SK-N-SH (cell line): ENCODE measurements around the gene XXYLT1.

ENCODE experiments used
- EP300 ChIP-seq, 2 experiments: IDR thresholded peaks; 2 replicates each; pipeline versions ENCODE4 v1.4.0 to v1.6.1; 2012; ENCODE audit warnings: borderline replicate concordance in 1 of 2, low read depth in 1 of 2, low read length in 1 of 2
- FOXJ3 ChIP-seq: sonication (generic); formaldehyde crosslinking; IDR thresholded peaks from 2 replicates; pipeline ENCODE4 v1.5.1; 2020; ENCODE audit warnings: mild to moderate bottlenecking, missing genetic modification reagents
- GATA2 ChIP-seq: sonication (generic); formaldehyde crosslinking; IDR thresholded peaks from 2 replicates; pipeline ENCODE4 v1.5.0; 2020; ENCODE audit warnings: mild to moderate bottlenecking, missing genetic modification reagents
- MEF2A ChIP-seq: IDR thresholded peaks from 2 replicates; pipeline ENCODE4 v1.4.0; 2012; ENCODE audit warnings: low read depth, borderline replicate concordance
- NRF1 ChIP-seq: IDR thresholded peaks from 2 replicates; pipeline ENCODE4 v1.6.1; 2012; ENCODE audit warnings: low read depth, mild to moderate bottlenecking, low read length
- POLR2AphosphoS5 ChIP-seq: IDR thresholded peaks from 2 replicates; pipeline ENCODE4 v1.6.1; 2012; ENCODE audit warnings: low read depth, low read length
- RAD21 ChIP-seq: IDR thresholded peaks from 2 replicates; pipeline ENCODE4 v1.6.1; 2012; ENCODE audit warnings: mild to moderate bottlenecking, low read length
- RCOR1 ChIP-seq: fragments of 150-350 bp; IDR thresholded peaks from 2 replicates; pipeline ENCODE4 v1.6.1; 2017; ENCODE audit warnings: antibody characterized with exemption, low read length
- TEAD4 ChIP-seq: IDR thresholded peaks from 2 replicates; pipeline ENCODE4 v1.4.0; 2012; ENCODE audit warnings: mild to moderate bottlenecking, borderline replicate concordance; ENCODE audit not compliant: insufficient read depth
- TF ChIP-seq, protein P1 (sequence below): fragments of 150-350 bp; IDR thresholded peaks from 2 replicates; pipeline ENCODE4 v1.6.1; 2017; ENCODE audit warnings: antibody characterized with exemption, low read length, low read depth, borderline replicate concordance
- TF ChIP-seq, protein P2 (sequence below): fragments of 200-600 bp; sonication (generic); IDR thresholded peaks from 2 replicates; pipeline ENCODE4 v1.6.1; 2017; ENCODE audit warnings: antibody characterized with exemption, mild to moderate bottlenecking, moderate library complexity
- TF ChIP-seq, protein P3 (sequence below): IDR thresholded peaks from 2 replicates; pipeline ENCODE4 v1.4.0; 2012; ENCODE audit warnings: low read depth, borderline replicate concordance
- TF ChIP-seq, protein P4 (sequence below): IDR thresholded peaks from 2 replicates; pipeline ENCODE4 v1.6.1; 2012; ENCODE audit warnings: mild to moderate bottlenecking, low read depth, low read length, moderate library complexity
- TF ChIP-seq, protein P5 (sequence below): IDR thresholded peaks from 2 replicates; pipeline ENCODE4 v1.4.0; 2012; ENCODE audit warnings: low read depth

DNA sequence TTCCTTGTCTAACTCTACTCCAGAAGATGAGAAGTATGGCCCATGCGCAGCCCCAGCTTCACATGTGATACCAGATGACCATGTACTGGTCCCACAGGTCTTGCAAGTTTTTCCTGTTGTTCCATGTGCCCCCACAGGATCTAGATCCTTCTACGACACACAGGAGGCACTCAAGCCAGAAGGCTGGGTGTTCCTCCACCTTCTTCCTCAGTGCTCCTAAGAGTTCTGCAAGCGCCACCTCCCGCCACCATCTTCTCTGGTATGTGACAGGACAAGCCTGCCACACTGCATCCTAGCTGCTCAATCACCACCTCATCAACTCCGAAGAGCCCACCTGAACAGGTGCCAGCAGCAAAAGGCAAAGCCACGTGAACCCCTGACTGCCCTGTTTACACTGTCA, 43.1 kb downstream of the XXYLT1 start:
- TF ChIP-seq, protein P1, sequence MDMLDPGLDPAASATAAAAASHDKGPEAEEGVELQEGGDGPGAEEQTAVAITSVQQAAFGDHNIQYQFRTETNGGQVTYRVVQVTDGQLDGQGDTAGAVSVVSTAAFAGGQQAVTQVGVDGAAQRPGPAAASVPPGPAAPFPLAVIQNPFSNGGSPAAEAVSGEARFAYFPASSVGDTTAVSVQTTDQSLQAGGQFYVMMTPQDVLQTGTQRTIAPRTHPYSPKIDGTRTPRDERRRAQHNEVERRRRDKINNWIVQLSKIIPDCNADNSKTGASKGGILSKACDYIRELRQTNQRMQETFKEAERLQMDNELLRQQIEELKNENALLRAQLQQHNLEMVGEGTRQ, result no peak
- no peak for TF ChIP-seq TEAD4
- TF ChIP-seq, protein P2, sequence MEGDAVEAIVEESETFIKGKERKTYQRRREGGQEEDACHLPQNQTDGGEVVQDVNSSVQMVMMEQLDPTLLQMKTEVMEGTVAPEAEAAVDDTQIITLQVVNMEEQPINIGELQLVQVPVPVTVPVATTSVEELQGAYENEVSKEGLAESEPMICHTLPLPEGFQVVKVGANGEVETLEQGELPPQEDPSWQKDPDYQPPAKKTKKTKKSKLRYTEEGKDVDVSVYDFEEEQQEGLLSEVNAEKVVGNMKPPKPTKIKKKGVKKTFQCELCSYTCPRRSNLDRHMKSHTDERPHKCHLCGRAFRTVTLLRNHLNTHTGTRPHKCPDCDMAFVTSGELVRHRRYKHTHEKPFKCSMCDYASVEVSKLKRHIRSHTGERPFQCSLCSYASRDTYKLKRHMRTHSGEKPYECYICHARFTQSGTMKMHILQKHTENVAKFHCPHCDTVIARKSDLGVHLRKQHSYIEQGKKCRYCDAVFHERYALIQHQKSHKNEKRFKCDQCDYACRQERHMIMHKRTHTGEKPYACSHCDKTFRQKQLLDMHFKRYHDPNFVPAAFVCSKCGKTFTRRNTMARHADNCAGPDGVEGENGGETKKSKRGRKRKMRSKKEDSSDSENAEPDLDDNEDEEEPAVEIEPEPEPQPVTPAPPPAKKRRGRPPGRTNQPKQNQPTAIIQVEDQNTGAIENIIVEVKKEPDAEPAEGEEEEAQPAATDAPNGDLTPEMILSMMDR, result no peak
- no peak for TF ChIP-seq RAD21
- no peak for TF ChIP-seq MEF2A
- TF ChIP-seq, protein P3, sequence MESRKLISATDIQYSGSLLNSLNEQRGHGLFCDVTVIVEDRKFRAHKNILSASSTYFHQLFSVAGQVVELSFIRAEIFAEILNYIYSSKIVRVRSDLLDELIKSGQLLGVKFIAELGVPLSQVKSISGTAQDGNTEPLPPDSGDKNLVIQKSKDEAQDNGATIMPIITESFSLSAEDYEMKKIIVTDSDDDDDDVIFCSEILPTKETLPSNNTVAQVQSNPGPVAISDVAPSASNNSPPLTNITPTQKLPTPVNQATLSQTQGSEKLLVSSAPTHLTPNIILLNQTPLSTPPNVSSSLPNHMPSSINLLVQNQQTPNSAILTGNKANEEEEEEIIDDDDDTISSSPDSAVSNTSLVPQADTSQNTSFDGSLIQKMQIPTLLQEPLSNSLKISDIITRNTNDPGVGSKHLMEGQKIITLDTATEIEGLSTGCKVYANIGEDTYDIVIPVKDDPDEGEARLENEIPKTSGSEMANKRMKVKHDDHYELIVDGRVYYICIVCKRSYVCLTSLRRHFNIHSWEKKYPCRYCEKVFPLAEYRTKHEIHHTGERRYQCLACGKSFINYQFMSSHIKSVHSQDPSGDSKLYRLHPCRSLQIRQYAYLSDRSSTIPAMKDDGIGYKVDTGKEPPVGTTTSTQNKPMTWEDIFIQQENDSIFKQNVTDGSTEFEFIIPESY, result no peak
- TF ChIP-seq EP300 (IDR thresholded peaks at IDR 0.05; ENCODE audit: borderline replicate concordance in 1 of 2, low read depth in 1 of 2, low read length in 1 of 2), result no peak
- no peak for TF ChIP-seq POLR2AphosphoS5
- TF ChIP-seq, protein P4, sequence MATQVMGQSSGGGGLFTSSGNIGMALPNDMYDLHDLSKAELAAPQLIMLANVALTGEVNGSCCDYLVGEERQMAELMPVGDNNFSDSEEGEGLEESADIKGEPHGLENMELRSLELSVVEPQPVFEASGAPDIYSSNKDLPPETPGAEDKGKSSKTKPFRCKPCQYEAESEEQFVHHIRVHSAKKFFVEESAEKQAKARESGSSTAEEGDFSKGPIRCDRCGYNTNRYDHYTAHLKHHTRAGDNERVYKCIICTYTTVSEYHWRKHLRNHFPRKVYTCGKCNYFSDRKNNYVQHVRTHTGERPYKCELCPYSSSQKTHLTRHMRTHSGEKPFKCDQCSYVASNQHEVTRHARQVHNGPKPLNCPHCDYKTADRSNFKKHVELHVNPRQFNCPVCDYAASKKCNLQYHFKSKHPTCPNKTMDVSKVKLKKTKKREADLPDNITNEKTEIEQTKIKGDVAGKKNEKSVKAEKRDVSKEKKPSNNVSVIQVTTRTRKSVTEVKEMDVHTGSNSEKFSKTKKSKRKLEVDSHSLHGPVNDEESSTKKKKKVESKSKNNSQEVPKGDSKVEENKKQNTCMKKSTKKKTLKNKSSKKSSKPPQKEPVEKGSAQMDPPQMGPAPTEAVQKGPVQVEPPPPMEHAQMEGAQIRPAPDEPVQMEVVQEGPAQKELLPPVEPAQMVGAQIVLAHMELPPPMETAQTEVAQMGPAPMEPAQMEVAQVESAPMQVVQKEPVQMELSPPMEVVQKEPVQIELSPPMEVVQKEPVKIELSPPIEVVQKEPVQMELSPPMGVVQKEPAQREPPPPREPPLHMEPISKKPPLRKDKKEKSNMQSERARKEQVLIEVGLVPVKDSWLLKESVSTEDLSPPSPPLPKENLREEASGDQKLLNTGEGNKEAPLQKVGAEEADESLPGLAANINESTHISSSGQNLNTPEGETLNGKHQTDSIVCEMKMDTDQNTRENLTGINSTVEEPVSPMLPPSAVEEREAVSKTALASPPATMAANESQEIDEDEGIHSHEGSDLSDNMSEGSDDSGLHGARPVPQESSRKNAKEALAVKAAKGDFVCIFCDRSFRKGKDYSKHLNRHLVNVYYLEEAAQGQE, result no peak
- no peak for TF ChIP-seq NRF1
- TF ChIP-seq RCOR1, result no peak
- TF ChIP-seq, protein P5, sequence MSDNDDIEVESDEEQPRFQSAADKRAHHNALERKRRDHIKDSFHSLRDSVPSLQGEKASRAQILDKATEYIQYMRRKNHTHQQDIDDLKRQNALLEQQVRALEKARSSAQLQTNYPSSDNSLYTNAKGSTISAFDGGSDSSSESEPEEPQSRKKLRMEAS, result no peak
- no peak for TF ChIP-seq FOXJ3
- no peak for TF ChIP-seq GATA2 (CRISPR knock-in tag)
